CD4-positive, alpha-beta T cell treated with Interleukin-4 for 4 hours (primary cell): ENCODE data around the gene SNCAIP.
"Not testable (repeated sequence)": the region's sequence is repeated elsewhere in the genome, so short reads cannot be mapped to it uniquely, and the experiment has no call there.

Experiments
- DNase-seq: peaks from one replicate; pipeline ENCODE4 v3.0.0-alpha.2; 2020

SNCAIP gene

DNA sequence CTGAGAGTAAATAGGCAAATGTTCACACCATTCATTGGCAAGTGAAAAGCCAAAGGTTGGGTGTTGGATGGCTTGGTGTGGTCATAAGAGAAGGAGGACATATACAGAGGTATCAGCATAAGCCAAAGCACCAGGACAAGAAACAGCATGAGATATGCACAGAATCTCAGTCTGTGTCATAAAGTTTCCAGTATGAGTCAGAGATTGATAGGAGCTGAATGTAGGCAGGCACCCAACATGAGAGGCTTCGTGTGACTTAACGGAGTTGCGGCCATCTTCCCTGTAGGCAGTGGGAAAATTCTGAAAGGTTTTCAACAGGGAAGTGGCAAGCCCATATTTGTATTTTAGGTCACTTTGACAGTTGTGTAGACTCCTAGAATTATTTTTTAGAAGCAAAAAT is 54.5 kb downstream of the SNCAIP start:
- no peak for DNase-seq

DNA sequence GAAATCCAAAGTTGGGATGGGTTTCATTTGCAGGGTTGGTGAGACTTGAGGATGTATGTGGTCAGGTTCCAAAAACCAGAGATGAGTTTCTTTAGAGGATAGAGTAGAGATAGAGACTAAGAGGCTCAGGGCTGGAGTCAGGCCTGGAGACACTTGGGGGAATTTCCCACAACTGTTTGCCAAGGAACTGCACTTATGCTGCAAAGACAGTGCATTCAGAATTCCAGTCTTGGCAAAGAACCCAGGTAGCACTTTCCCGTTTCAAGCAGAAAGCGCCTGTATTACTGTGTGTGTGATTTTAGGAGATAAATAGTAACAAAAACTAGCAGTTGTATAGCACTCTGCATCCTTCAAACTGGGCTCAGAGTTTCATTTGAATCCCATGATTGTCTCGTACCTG is 55.4 kb downstream of the SNCAIP start:
- no peak for DNase-seq

- no peak for DNase-seq
Measured at GRCh38 chr5:122368510-122369251, 56.6 kb downstream of the SNCAIP start.

- no peak for DNase-seq
Measured at GRCh38 chr5:122369253-122369815, 57.3 kb downstream of the SNCAIP start.

- no peak for DNase-seq
Measured at GRCh38 chr5:122371511-122372151, 59.6 kb downstream of the SNCAIP start.

- DNase-seq: no peak
Measured at GRCh38 chr5:122374110-122374509, 62.1 kb downstream of the SNCAIP start.

GRCh38 chr5:122375801-122376200 is 63.8 kb downstream of the SNCAIP start:
- DNase-seq: no peak

- DNase-seq: no peak
Measured at GRCh38 chr5:122376250-122376649, 64.2 kb downstream of the SNCAIP start.

DNA sequence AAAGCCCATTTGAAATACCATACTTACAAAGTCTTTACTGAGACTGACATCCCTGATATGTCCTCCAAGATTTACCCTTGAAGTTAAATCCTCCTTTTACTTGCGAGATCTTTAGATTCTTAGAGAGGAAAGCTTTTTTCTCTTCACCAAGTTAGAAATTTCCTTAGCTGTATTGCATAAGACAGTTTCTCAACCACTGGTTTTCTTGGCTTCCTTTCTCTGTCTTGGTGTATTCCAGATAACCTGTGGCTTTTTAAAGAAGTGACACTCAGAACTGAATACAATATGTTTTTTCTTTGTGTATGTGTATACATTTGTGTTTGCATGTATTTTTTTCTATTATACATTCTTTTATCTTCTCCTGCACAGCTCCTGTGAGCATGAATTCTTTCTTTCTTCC is 65.0 kb downstream of the SNCAIP start:
- DNase-seq: no peak

- not testable (repeated sequence) for DNase-seq
Measured at GRCh38 chr5:122382938-122383337, 70.9 kb downstream of the SNCAIP start.

- no peak for DNase-seq
Measured at GRCh38 chr5:122384739-122385235, 72.8 kb downstream of the SNCAIP start.

DNA sequence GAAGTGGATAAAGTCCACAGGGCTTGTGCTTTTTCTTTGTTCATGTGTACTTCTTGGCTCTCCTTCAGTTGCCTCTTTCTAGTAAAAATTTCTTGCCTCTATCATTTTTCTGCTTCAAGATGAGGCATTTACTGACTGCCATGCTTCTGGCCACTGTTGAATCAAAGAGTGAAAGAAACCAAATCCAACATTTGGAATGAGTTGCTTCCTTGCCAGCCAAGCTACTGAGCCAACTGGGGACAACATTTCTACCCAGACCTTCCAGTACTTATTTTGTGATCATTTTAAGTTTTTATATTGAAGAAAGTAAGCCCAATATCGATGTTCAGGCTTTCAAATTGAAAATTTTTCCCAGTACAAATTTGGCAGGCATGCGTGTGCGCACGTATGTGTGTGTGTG is 73.2 kb downstream of the SNCAIP start:
- DNase-seq: no peak

- DNase-seq: no peak
Measured at GRCh38 chr5:122385808-122386207, 73.8 kb downstream of the SNCAIP start.

- no peak for DNase-seq
Measured at GRCh38 chr5:122390154-122390553, 78.1 kb downstream of the SNCAIP start.

GRCh38 chr5:122390694-122391093 is 78.7 kb downstream of the SNCAIP start:
- no peak for DNase-seq

DNA sequence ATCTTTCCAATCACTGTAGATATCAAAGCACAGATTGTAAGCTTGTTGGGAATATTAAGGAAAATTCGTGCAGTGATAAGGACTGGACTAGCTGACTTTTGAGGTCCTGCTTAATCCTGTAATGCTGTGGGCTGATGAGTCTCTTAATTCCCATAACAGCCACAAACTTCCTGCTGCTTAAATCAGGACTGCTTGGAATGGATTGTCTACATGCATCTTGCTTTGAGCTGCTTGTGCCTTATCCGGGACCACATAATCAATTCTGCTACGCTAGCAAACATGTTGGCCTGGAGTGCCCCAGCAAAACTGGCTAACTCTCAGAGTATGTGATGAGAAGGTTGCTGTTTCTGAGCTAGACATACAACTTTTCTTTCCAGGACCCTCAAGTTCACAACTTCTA is 79.6 kb downstream of the SNCAIP start:
- no peak for DNase-seq

DNA sequence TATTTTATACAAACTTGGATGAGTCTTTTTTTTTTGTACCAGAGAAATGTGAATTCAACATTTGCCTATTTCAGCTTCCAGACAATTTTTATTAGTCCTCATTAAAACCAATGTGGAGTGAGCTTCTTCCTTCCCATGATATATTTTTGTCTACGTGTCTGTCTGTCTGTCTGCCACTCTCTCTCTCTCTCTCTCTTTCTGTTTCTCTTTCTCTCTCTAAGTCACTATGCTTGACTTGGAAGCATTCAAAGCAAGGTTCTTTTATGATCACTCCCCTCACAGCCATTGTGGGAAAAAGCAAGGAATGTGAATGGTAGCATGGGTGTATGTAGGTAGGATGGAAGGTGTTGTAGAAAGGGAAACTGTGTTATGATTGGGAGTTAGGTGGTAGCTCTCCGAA is 80.2 kb downstream of the SNCAIP start:
- DNase-seq: no peak

- no peak for DNase-seq
Measured at GRCh38 chr5:122392824-122393223, 80.8 kb downstream of the SNCAIP start.

GRCh38 chr5:122394284-122394930 is 82.4 kb downstream of the SNCAIP start:
- DNase-seq: no peak

DNA sequence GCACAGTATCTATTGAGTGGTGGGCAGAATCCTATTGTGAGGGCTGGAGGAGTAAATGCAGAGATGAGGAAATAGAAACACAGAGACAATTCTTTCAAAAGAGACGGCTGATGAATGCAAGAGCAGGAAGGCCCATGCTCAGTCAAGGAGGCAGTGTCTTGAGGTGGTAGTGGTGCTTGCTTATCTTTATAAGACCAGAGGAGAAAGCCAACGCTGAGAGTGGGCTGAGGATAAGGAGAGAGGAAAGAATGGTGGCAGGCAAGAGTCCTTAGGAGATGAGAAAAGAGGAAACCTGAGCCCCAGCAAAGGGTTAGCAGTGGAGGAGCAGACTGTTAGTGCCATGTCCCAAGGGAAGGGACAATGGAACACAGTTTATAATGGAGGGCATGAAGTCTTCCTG is 86.0 kb downstream of the SNCAIP start:
- DNase-seq: no peak

DNA sequence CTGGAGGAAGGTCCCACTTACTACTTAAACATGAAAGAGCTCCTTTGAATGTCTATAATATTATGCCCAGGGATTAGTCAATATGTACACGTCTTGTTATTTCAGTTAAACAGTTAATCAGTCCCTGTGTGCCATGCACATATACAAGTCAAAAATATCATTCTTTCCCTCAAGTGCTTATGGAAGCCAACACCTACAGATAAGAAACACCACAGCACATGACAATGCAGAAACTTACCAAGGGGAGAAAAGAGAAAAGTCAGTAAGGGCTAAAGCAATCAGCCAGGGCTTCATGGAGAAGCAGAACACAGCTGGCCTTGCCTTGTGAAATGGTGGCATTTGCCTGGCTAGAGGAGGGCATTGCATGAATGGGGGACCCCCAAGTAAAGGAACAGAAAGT is 88.3 kb downstream of the SNCAIP start:
- DNase-seq: no peak

- no peak for DNase-seq
Measured at GRCh38 chr5:122400938-122401337, 88.9 kb downstream of the SNCAIP start.

DNA sequence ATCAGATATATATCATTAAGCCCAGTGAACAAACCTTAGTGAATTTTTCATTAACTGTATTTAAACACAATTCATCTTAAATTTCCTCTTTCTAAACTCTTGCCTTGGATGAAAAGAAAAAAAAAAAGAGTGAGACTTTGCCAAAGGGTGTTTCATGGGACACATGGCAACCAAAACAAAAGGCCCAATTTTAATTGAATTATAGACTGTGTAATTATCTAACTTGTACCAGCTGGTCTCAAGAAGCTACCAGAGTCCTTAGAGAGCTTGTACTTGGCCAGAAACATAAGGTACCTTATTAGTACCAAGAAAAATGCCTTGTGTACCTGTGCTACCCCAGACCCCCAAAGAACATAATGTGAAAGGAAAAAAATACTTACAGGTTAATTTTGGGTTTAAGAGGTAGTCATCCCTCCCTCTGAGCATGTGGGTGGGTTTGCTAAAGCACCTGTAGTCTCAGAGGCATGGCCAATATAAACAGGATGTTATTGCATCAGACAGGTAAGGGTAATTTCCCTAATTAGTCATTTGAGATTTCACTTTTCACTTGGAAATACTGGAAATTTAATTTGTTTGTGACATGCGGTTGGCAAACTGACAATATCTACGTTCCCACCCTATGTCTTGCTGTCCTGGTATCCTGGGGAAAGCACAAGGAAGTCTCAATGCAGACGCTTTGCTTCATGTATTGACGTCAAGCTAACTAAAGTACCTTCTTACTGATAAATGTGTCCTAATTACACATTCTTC is 90.1 kb downstream of the SNCAIP start:
- no peak for DNase-seq
